ENCODE measurements around the gene ST3GAL3.

GRCh38 chr1:43841321-43842174 lies 134.2 kb downstream of the ST3GAL3 start:
- TF ChIP-seq CTCF (conservative IDR thresholded peaks at IDR 0.05) (no peak), ZFX (IDR thresholded peaks at IDR 0.05) (no peak)

Measured in C4-2B (cell line).